ENCODE data around the gene EFS.

DNA sequence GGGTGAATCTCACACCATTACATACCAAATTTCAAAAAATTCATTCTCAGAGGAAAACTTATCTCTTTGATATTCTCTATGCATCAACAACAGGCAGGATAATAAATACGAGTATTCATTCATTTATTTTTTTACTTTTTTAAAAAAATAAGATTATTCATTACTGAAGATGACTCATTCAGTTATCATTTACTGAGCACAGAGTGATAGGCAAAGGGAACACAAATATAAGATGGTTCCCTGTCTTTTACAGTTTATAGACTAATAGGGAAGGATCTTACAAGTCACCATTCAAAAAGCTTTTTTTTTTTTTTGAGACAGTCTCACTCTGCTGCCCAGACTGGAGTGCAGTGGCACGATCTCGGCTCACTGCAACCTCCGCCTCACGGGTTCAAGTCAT is 48.7 kb downstream of the EFS start:
- no peak for TF ChIP-seq GATA2 (IDR thresholded peaks at IDR 0.05; ENCODE audit: low read depth, low read length)
- TF ChIP-seq GATA3 (IDR thresholded peaks at IDR 0.05; ENCODE audit: low read depth, low read length) = no peak

Data from SH-SY5Y (cell line).